ENCODE measurements around the gene LRRC41. TPM values are rescaled to one million over a fixed set of nuclear protein-coding genes. Genes with fewer than 3 reads are reported as not detected.
A peak's percentile ranks its signal among the peaks of the same experiment; 100 is the strongest.

Gene LRRC41
- total and polyA plus RNA-seq, 2 of the 13 experiments (the other 11 are each of a cell fraction or from before 2014, with no cell fraction given): 48.1 to 53.6 TPM

- no peak; the same call in 1 of the 2 replicates for TF ChIP-seq GTF3A (CRISPR knock-in tag; conservative IDR thresholded peaks at IDR 0.05)
- TF ChIP-seq ZNF891 (CRISPR knock-in tag; IDR thresholded peaks at IDR 0.05): 0 out of 2 replicates have a peak, but pooled peaks have one; percentile 45
- peak; percentile 49 for TF ChIP-seq HDAC1 (CRISPR knock-in tag; IDR thresholded peaks at IDR 0.05)
- TF ChIP-seq ZBTB38 (CRISPR knock-in tag; IDR thresholded peaks at IDR 0.05): no peak
- no peak for TF ChIP-seq MED1 (CRISPR knock-in tag; IDR thresholded peaks at IDR 0.05)
- TF ChIP-seq ZNF646 (CRISPR knock-in tag; IDR thresholded peaks at IDR 0.05): no peak
- no peak for TF ChIP-seq RARA (CRISPR knock-in tag; IDR thresholded peaks at IDR 0.05)
- TF ChIP-seq NFE2 (CRISPR knock-in tag; IDR thresholded peaks at IDR 0.05): no peak
- TF ChIP-seq TBX3 (IDR thresholded peaks at IDR 0.05; ENCODE audit: borderline replicate concordance): no peak
- TF ChIP-seq REXO4 (CRISPR knock-in tag; IDR thresholded peaks at IDR 0.05; ENCODE audit: borderline replicate concordance): no peak; the same call in 1 of the 2 replicates
- no peak for TF ChIP-seq ZNF749 (CRISPR knock-in tag; IDR thresholded peaks at IDR 0.05; ENCODE audit: borderline replicate concordance)
- no peak for TF ChIP-seq NCOR1 (IDR thresholded peaks at IDR 0.05; ENCODE audit: borderline replicate concordance, low read length)
- TF ChIP-seq SRSF1 (optimal IDR thresholded peaks at IDR 0.05; ENCODE audit: low read depth, low read length): peak; percentile 16
- no peak; the same call in 1 of the 2 replicates for TF ChIP-seq ISX (CRISPR knock-in tag; conservative IDR thresholded peaks at IDR 0.05)
- TF ChIP-seq BHLHE40 (IDR thresholded peaks at IDR 0.05; ENCODE audit: low read length): no peak
- no peak for TF ChIP-seq MZF1 (CRISPR knock-in tag; IDR thresholded peaks at IDR 0.05; ENCODE audit: borderline replicate concordance)
- TF ChIP-seq ZNF282 (IDR thresholded peaks at IDR 0.05; ENCODE audit: partially characterized antibody): no peak
- no peak for TF ChIP-seq ZNF615 (CRISPR knock-in tag; IDR thresholded peaks at IDR 0.05; ENCODE audit: borderline replicate concordance)
- TF ChIP-seq FOXO4 (CRISPR knock-in tag; conservative IDR thresholded peaks at IDR 0.05): peak; percentile 98
- 0 out of 2 replicates have a peak, but pooled peaks have one; percentile 44 for TF ChIP-seq ZNF816 (CRISPR knock-in tag; IDR thresholded peaks at IDR 0.05; ENCODE audit: borderline replicate concordance)
- TF ChIP-seq, protein P1, sequence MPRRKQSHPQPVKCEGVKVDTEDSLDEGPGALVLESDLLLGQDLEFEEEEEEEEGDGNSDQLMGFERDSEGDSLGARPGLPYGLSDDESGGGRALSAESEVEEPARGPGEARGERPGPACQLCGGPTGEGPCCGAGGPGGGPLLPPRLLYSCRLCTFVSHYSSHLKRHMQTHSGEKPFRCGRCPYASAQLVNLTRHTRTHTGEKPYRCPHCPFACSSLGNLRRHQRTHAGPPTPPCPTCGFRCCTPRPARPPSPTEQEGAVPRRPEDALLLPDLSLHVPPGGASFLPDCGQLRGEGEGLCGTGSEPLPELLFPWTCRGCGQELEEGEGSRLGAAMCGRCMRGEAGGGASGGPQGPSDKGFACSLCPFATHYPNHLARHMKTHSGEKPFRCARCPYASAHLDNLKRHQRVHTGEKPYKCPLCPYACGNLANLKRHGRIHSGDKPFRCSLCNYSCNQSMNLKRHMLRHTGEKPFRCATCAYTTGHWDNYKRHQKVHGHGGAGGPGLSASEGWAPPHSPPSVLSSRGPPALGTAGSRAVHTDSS (CRISPR knock-in tag; conservative IDR thresholded peaks at IDR 0.05): no peak
These were observed 1.4 kb downstream of the LRRC41 start (continued) for GRCh38 chr1:46301808-46302640.
